Type B pancreatic cell (in vitro differentiated cells): Measurements from ENCODE around the gene LRRC63. TPM values are rescaled to one million over a fixed set of nuclear protein-coding genes. Genes with fewer than 3 reads are reported as not detected.
A peak's percentile ranks its signal among the peaks of the same experiment; 100 is the strongest.

Experiments
- DNase-seq: peaks from one replicate; pipeline ENCODE4 v3.0.0; 2021; ENCODE audit warnings: mixed read lengths; ENCODE audit not compliant: unreplicated experiment; ENCODE audit errors: extremely low spot score
- H3K27ac Mint-ChIP-seq: 2 replicates; pipeline ENCODE4 v1.8.0; 2021; ENCODE audit warnings: mild to moderate bottlenecking, mixed read lengths
- H3K27me3 Mint-ChIP-seq: 2 replicates; pipeline ENCODE4 v1.8.0; 2021; ENCODE audit warnings: mixed read lengths
- H3K36me3 Mint-ChIP-seq: 2 replicates; pipeline ENCODE4 v1.8.0; 2021; ENCODE audit warnings: mixed read lengths
- H3K4me1 Mint-ChIP-seq: one replicate; pipeline ENCODE4 v1.8.0; 2021; ENCODE audit warnings: mixed read lengths; ENCODE audit not compliant: unreplicated experiment
- H3K4me3 Mint-ChIP-seq: 2 replicates; pipeline ENCODE4 v1.8.0; 2021; ENCODE audit warnings: mild to moderate bottlenecking, mixed read lengths
- H3K9me3 Mint-ChIP-seq: 2 replicates; pipeline ENCODE4 v1.8.0; 2021; ENCODE audit warnings: mixed read lengths
- total RNA-seq: library from RNA; stranded (reverse); gene quantifications from 2 replicates; pipeline ENCODE4 v1.2.1, GENCODE V29; 2021; ENCODE audit warnings: low replicate concordance
- TF ChIP-seq, protein P1 (sequence below): fragments of 200-600 bp; sonication (generic); conservative IDR thresholded peaks from 2 replicates; pipeline ENCODE4 v1.5.0; 2021; ENCODE audit warnings: antibody characterized with exemption, mild to moderate bottlenecking

Gene LRRC63
- total RNA-seq, 1 donor from 2014 or later, result 0.24 TPM

GRCh38 chr13:46178821-46179220 lies 32.9 kb upstream of the LRRC63 start:
- Mint-ChIP-seq H3K27me3 (no peaks in the 10 kb centered on the region), H3K4me3 (no peak overlapping the region), H3K4me1 (peaks cover 18% of the 10 kb centered on the region), H3K27ac (peak overlapping the region; percentile 56), H3K9me3 (no peaks in the 10 kb centered on the region), H3K36me3 (peaks cover 4% of the 10 kb centered on the region)
- no peak for DNase-seq
- TF ChIP-seq, protein P1, sequence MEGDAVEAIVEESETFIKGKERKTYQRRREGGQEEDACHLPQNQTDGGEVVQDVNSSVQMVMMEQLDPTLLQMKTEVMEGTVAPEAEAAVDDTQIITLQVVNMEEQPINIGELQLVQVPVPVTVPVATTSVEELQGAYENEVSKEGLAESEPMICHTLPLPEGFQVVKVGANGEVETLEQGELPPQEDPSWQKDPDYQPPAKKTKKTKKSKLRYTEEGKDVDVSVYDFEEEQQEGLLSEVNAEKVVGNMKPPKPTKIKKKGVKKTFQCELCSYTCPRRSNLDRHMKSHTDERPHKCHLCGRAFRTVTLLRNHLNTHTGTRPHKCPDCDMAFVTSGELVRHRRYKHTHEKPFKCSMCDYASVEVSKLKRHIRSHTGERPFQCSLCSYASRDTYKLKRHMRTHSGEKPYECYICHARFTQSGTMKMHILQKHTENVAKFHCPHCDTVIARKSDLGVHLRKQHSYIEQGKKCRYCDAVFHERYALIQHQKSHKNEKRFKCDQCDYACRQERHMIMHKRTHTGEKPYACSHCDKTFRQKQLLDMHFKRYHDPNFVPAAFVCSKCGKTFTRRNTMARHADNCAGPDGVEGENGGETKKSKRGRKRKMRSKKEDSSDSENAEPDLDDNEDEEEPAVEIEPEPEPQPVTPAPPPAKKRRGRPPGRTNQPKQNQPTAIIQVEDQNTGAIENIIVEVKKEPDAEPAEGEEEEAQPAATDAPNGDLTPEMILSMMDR, result no peak

- Mint-ChIP-seq H3K27me3 (no peaks in the 10 kb centered on the region), H3K9me3 (no peaks in the 10 kb centered on the region), H3K36me3 (peaks cover 4% of the 10 kb centered on the region), H3K4me3 (peak overlapping the region; percentile 82), H3K27ac (peak overlapping the region; percentile 56), H3K4me1 (peaks cover 18% of the 10 kb centered on the region)
- DNase-seq, result no peak
- TF ChIP-seq, protein P1, result no peak
These were observed 32.2 kb upstream of the LRRC63 start for GRCh38 chr13:46179491-46179908.

DNA sequence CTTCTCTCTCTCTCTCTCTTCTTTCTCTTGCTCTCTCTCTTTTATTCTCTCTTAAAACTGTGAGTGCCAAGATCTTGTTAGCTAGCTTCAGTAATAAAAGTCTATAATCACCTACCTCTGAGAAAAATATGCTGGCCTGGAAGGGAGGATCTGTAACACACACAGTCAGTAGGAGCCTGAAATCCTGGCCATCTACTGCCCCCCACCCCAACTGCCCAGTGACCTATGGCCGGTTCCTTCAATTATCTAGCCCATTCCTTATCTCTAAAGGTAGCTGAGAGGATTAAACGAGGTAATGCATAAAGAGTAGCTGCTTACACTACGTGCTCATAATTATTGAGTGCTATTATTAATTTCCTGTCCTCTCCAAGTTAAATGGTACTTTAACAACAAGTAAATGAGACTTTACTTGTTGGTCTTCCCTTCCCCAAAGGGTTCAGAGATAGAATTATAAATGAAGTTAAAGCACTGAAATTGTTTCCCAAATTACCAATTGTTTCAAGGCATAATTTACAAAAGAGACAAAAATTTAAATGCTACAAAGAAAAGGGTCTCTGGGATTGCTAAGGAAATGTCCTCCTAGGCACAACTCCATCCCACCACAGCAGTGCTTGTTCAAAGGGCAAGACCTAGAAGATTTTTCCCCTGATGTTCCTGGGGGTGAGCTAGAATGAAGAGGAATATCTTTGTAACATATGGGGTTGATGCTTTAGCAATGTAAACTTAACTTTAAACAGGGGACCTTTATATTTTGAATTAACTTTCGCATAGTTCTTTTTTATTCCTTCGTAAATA lies 31.6 kb upstream of the LRRC63 start:
- H3K27ac Mint-ChIP-seq, result peak overlapping the region; percentile 55
- peaks cover 1% of the 10 kb centered on the region for H3K9me3 Mint-ChIP-seq
- no peaks in the 10 kb centered on the region for H3K27me3 Mint-ChIP-seq
- no peak for DNase-seq
- H3K4me3 Mint-ChIP-seq, result peak overlapping the region; percentile 81
- TF ChIP-seq, protein P1, result no peak
- H3K4me1 Mint-ChIP-seq, result peaks cover 18% of the 10 kb centered on the region
- H3K36me3 Mint-ChIP-seq, result peaks cover 4% of the 10 kb centered on the region

GRCh38 chr13:46181377-46181839 lies 30.3 kb upstream of the LRRC63 start:
- Mint-ChIP-seq H3K9me3 (peaks cover 4% of the 10 kb centered on the region), H3K36me3 (peaks cover 4% of the 10 kb centered on the region), H3K4me1 (peaks cover 18% of the 10 kb centered on the region), H3K27ac (peak overlapping the region; percentile 94), H3K27me3 (no peaks in the 10 kb centered on the region), H3K4me3 (peak overlapping the region; percentile 87)
- DNase-seq, result no peak
- TF ChIP-seq, protein P1, result no peak

DNA sequence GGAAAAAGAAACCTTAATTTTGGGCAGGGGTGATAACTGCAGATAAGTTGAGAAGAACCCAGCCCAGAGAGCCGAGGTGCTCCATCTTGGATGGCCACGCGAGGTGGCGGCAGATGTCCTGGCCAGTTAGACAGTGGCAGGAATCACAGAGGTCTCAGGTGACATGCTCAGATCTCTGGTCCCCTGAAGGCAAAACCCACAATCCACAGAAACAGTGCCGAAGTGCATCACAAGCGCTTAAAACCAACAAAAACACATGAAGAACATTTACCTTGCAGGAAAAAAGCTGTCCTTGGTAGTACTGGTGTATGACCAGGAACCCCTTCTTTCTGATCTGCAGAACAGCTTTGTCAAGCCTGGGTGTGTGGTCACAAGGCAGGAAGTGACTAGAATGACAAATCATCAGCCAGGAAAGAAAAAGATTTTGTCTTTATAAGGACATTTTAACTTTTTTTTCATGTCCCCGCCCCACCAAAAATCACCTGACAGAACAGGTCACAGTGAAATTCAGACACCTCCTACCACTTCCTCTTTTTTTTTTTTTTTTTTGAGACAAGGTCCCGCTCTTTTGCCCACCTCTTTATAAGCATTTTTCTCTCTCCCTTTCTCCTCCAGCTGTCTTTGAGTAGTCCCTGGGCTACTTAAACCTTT lies 29.8 kb upstream of the LRRC63 start, which contains the start of gene LCP1:
Gene LCP1 (minus strand): TSS at position 338 of the 651 bp plus-strand sequence. CDS start 22,515 bp downstream, outside the sequence.
- Mint-ChIP-seq H3K27ac (peak within 1 kb of the TSS; percentile 94), H3K4me3 (peak within 1 kb of the TSS; percentile 87), H3K9me3 (peaks cover 4% of the 10 kb centered on the region), H3K4me1 (peaks cover 14% of the 10 kb centered on the region), H3K27me3 (no peaks in the 10 kb centered on the region), H3K36me3 (peaks cover 4% of the 10 kb centered on the region)
- TF ChIP-seq, protein P1, result no peak
- no peak for DNase-seq
